OCI-LY3 (cell line): ENCODE results near the gene NAV2.

Experiments used
- EZH2phosphoT487 ChIP-seq: fragments of 200-600 bp; shearing (Covaris generic); IDR thresholded peaks from 2 replicates; pipeline ENCODE4 v1.6.1; 2018; ENCODE audit warnings: antibody characterized with exemption, mixed run types, low read depth
- TF ChIP-seq, protein P1 (sequence below): fragments of 200-600, 300-600 bp; sonication (generic); IDR thresholded peaks from 2 replicates; pipeline ENCODE4 v1.5.1; 2014; ENCODE audit warnings: antibody characterized with exemption, low read length, low read depth

DNA sequence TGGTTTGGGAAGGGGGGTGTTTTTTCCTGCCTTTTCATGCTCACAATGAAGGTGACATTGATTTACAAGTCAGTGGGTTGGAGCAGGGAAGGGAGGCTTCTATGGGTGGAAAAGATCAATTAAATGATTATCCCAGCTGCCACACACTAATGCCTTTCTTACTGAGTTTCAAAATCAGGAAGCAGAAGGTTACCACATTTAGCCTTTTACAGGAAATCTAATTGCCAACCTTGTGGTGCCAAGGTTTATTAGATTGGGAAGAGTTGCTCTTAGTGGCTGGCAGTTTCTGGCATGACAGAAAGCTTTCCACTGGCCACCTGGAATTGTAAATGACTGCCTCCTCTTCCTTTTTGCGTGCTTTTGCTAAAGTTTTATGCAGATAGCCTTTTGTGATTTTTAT lies 98.7 kb downstream of the NAV2 start:
- TF ChIP-seq, protein P1, sequence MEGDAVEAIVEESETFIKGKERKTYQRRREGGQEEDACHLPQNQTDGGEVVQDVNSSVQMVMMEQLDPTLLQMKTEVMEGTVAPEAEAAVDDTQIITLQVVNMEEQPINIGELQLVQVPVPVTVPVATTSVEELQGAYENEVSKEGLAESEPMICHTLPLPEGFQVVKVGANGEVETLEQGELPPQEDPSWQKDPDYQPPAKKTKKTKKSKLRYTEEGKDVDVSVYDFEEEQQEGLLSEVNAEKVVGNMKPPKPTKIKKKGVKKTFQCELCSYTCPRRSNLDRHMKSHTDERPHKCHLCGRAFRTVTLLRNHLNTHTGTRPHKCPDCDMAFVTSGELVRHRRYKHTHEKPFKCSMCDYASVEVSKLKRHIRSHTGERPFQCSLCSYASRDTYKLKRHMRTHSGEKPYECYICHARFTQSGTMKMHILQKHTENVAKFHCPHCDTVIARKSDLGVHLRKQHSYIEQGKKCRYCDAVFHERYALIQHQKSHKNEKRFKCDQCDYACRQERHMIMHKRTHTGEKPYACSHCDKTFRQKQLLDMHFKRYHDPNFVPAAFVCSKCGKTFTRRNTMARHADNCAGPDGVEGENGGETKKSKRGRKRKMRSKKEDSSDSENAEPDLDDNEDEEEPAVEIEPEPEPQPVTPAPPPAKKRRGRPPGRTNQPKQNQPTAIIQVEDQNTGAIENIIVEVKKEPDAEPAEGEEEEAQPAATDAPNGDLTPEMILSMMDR: no peak
- no peak for TF ChIP-seq EZH2phosphoT487
